PC-9 (cell line): ENCODE results near the gene SERPINA12. TPM values are rescaled to one million over a fixed set of nuclear protein-coding genes. Genes with fewer than 3 reads are reported as not detected.

Source experiments
- BruUV-seq: library from RNA; stranded (reverse); fragments of 400-500 nt; replicated peaks from 2 replicates; lab custom pipeline; 2021; lab: Mats Ljungman, UMichigan
- CTCF ChIA-PET: fragments of 300-600 bp; sonication (Branson Sonifier 250); formaldehyde crosslinking; loops from one replicate; lab custom pipeline; 2022; ENCODE audit warnings: antibody characterized with exemption; lab: Charles Lee
- POLR2A ChIA-PET: fragments of 300-600 bp; sonication (Branson Sonifier 250); formaldehyde crosslinking; loops from one replicate; lab custom pipeline; 2022; ENCODE audit warnings: antibody characterized with exemption; ENCODE audit not compliant: unreplicated experiment; lab: Charles Lee
- DNase-seq, 2 experiments: peaks; one replicate each; pipeline versions ENCODE4 v3.0.0 to v3.0.0-alpha.2; 2015 to 2022; ENCODE audit warnings: mixed read lengths in 1 of 2
- H2AFZ ChIP-seq: fragments of 200-600 bp; sonication (generic); 2 replicates; pipeline ENCODE4 v1.8.1; 2017; ENCODE audit warnings: antibody characterized with exemption
- H3F3A ChIP-seq: fragments of 200-600 bp; sonication (generic); 2 replicates; pipeline ENCODE4 v1.8.1; 2017; ENCODE audit warnings: antibody characterized with exemption, mild to moderate bottlenecking, low read depth; ENCODE audit not compliant: insufficient read depth
- H3K27ac ChIP-seq: fragments of 200-600 bp; sonication (generic); 2 replicates; pipeline ENCODE4 v1.6.1; 2016; ENCODE audit warnings: mixed run types
- H3K27me3 ChIP-seq: fragments of 200-600 bp; sonication (generic); 2 replicates; pipeline ENCODE4 v1.6.1; 2016; ENCODE audit warnings: low read depth, mixed run types; ENCODE audit not compliant: insufficient read depth
- H3K36me3 ChIP-seq: fragments of 200-600 bp; sonication (generic); 2 replicates; pipeline ENCODE4 v1.6.1; 2016; ENCODE audit warnings: low read depth, mixed run types
- H3K4me1 ChIP-seq: fragments of 200-600 bp; sonication (generic); replicated peaks from 2 replicates; pipeline ENCODE4 v1.6.1; 2016; ENCODE audit warnings: mixed run types; ENCODE audit not compliant: insufficient read depth
- H3K4me2 ChIP-seq: fragments of 200-600 bp; sonication (generic); 2 replicates; pipeline ENCODE4 v1.6.1; 2017; ENCODE audit warnings: mixed run types
- H3K4me3 ChIP-seq: fragments of 200-600 bp; sonication (generic); 2 replicates; pipeline ENCODE4 v1.6.1; 2016; ENCODE audit warnings: mixed run types
- H3K79me2 ChIP-seq: fragments of 200-600 bp; sonication (generic); 2 replicates; pipeline ENCODE4 v1.6.1; 2017; ENCODE audit warnings: low read depth, mixed run types
- H3K9me2 ChIP-seq: fragments of 200-600 bp; sonication (generic); 2 replicates; pipeline ENCODE4 v1.8.1; 2017; ENCODE audit warnings: mild to moderate bottlenecking; ENCODE audit not compliant: insufficient read depth
- H3K9me3 ChIP-seq: fragments of 200-600 bp; sonication (generic); 2 replicates; pipeline ENCODE4 v1.8.1; 2016; ENCODE audit warnings: low read depth; ENCODE audit not compliant: insufficient read depth
- H4K20me1 ChIP-seq: fragments of 200-600 bp; sonication (generic); 2 replicates; pipeline ENCODE4 v1.8.1; 2017; ENCODE audit not compliant: insufficient read depth
- EZH2 ChIP-seq: fragments of 200-600 bp; sonication (generic); IDR thresholded peaks from 2 replicates; pipeline ENCODE4 v1.8.0; 2017; ENCODE audit warnings: antibody characterized with exemption, low read depth
- intact Hi-C: fragments of 100-400 bp; cut with micrococcal nuclease; formaldehyde crosslinking; loops from one replicate; pipeline ENCODE4 v1.10.0; 2022; ENCODE audit not compliant: unreplicated experiment
- total RNA-seq: library from RNA; stranded (reverse); gene quantifications from 2 replicates; pipeline ENCODE4 v1.2.3, GENCODE V29; 2021
- TF ChIP-seq, protein P1 (sequence below): fragments of 200-600 bp; sonication (generic); conservative IDR thresholded peaks from 2 replicates; pipeline ENCODE4 v1.6.1; 2017; ENCODE audit warnings: mixed run types, antibody characterized with exemption, mild to moderate bottlenecking, moderate library complexity

Gene SERPINA12
- total RNA-seq, 1 experiment from 2014 or later = not detected

DNA sequence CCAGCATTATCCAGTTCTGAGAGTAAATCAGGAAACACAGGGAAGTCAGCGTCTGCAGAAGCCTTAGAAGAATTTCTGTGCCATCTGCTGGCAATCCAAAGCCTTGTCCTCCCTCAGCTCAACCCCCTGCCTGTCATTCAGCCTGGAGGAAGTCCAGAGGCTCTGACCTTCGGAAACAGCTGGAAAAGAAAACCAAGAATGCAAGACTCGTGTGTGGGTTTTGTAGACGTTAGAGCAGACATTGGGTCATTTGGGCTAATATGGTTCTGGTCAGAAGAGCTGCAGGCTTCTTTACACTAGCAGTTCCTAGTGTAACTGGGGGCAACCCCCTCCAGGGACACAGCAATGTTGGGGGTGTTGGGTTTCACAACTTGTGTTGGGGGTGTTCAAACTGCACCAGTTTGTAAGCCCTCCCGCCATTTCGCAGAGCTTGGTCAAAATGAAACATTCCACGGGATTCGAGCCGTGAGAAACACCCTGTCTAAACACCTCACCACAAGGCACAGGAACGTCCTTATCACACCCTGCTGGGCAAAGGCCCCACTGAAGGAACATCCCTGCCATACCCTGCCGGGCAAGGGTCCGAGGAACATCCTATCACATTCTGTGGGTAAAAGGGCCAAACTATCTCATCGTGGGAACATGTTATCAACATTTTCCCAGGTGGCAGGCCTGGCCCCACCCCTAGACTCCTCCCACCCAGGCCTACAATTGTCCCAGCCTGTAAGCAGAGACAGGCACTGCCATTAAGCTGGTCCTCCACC lies 30.9 kb upstream of the SERPINA12 start:
- Histone ChIP-seq H3K4me3 (no peak overlapping the region), H3K4me2 (no peak overlapping the region), H3K9me3 (no peaks in the 10 kb centered on the region), H3K27ac (no peak overlapping the region), H3K27me3 (no peaks in the 10 kb centered on the region; the same call in 1 of the 2 replicates), H3K79me2 (no peaks in the 10 kb centered on the region), H4K20me1 (no peaks in the 10 kb centered on the region), H3K9me2 (no peaks in the 10 kb centered on the region), H2AFZ (no peak overlapping the region), H3K36me3 (no peaks in the 10 kb centered on the region), H3F3A (no peaks in the 10 kb centered on the region), H3K4me1 (no peaks in the 10 kb centered on the region)
- POLR2A ChIA-PET = no interaction called here
- TF ChIP-seq, protein P1, sequence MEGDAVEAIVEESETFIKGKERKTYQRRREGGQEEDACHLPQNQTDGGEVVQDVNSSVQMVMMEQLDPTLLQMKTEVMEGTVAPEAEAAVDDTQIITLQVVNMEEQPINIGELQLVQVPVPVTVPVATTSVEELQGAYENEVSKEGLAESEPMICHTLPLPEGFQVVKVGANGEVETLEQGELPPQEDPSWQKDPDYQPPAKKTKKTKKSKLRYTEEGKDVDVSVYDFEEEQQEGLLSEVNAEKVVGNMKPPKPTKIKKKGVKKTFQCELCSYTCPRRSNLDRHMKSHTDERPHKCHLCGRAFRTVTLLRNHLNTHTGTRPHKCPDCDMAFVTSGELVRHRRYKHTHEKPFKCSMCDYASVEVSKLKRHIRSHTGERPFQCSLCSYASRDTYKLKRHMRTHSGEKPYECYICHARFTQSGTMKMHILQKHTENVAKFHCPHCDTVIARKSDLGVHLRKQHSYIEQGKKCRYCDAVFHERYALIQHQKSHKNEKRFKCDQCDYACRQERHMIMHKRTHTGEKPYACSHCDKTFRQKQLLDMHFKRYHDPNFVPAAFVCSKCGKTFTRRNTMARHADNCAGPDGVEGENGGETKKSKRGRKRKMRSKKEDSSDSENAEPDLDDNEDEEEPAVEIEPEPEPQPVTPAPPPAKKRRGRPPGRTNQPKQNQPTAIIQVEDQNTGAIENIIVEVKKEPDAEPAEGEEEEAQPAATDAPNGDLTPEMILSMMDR = no peak
- no peak for TF ChIP-seq EZH2
- CTCF ChIA-PET = no interaction called here
- no TSS peak for BruUV-seq
- no peak for DNase-seq
- intact Hi-C loops = no loop called here

DNA sequence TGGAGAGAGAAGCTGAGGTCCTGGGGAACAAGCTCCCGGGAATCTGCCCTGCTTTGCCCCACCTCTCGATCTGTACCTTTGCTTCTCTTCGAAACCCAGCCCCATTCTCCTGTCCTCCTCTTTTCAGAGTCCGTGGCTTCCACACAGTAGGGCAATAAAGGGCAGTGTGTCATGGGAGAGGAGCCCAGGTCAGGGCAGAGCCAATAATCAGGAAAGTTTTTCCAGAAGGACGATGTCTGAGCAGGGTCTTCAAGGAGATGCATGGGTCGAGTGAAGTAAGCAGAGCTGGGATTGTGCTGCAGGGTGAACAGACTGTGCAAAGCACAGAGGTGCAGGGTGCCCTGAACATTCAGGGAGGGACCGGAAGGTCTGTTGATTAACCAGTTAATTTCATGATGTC lies 29.9 kb upstream of the SERPINA12 start:
- DNase-seq = no peak
- intact Hi-C loops = no loop called here
- no peak overlapping the region for H2AFZ ChIP-seq
- no peaks in the 10 kb centered on the region; the same call in 1 of the 2 replicates for H3K27me3 ChIP-seq
- no peaks in the 10 kb centered on the region for H3K4me1 ChIP-seq
- BruUV-seq = no TSS peak
- no peaks in the 10 kb centered on the region for H3K9me2 ChIP-seq
- no peaks in the 10 kb centered on the region for H3K79me2 ChIP-seq
- TF ChIP-seq EZH2 = no peak
- TF ChIP-seq, protein P1 = no peak
- H3F3A ChIP-seq = no peaks in the 10 kb centered on the region
- H3K4me2 ChIP-seq = no peak overlapping the region
- ChIA-PET CTCF (no interaction called here), POLR2A (no interaction called here)
- H3K36me3 ChIP-seq = no peaks in the 10 kb centered on the region
- H3K27ac ChIP-seq = no peak overlapping the region
- no peak overlapping the region for H3K4me3 ChIP-seq
- H4K20me1 ChIP-seq = no peaks in the 10 kb centered on the region
- H3K9me3 ChIP-seq = no peaks in the 10 kb centered on the region

DNA sequence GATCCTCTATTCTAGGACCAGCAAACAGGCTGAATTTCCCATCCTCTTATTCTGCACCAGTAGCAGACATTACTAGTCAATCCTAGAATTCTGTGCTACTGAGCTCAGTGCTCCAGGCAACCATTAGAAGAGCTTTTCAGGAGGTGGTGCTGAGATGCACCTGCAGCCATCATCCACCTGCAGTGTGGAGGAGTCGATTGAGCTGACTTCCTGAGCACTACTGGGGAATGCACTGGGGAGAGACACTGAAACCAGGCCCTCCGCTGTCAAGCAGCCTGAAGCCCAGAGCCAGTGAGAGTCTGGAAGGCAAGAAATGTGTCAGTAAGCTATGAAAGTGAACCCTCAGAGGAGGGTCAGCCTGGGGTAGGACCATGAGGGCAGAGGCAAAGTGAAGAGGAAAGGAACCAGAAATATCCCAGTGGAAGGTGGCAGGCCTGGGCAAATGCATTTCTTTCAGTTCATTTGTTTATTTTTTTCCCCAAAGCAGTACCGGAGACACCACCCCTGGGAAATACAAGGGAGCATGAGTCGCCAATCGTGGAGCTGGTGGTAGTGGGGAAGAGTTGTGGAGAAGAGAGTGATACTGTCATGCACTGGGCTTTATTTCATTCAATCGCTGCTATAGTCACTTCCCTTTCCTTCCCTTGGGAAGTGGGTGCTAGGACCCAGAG lies 28.9 kb upstream of the SERPINA12 start:
- no peak overlapping the region for H3K4me2 ChIP-seq
- no peaks in the 10 kb centered on the region for H3K79me2 ChIP-seq
- H2AFZ ChIP-seq = no peak overlapping the region
- no peaks in the 10 kb centered on the region for H3K9me2 ChIP-seq
- no peaks in the 10 kb centered on the region for H3K36me3 ChIP-seq
- no peaks in the 10 kb centered on the region; the same call in 1 of the 2 replicates for H3K27me3 ChIP-seq
- TF ChIP-seq, protein P1 = no peak
- TF ChIP-seq EZH2 = no peak
- no peaks in the 10 kb centered on the region for H3K4me1 ChIP-seq
- no peak overlapping the region for H3K27ac ChIP-seq
- ChIA-PET CTCF (no interaction called here), POLR2A (no interaction called here)
- no TSS peak for BruUV-seq
- H3K4me3 ChIP-seq = no peak overlapping the region
- no peaks in the 10 kb centered on the region for H3K9me3 ChIP-seq
- H4K20me1 ChIP-seq = no peaks in the 10 kb centered on the region
- no peaks in the 10 kb centered on the region for H3F3A ChIP-seq
- intact Hi-C loops = no loop called here
- DNase-seq = no peak
